ENCODE data around the gene SLC38A10. TPM values are rescaled to one million over a fixed set of nuclear protein-coding genes. Genes with fewer than 3 reads are reported as not detected.
"Not testable (repeated sequence)": the region's sequence is repeated elsewhere in the genome, so short reads cannot be mapped to it uniquely, and the experiment has no call there.

SLC38A10 gene
- polyA plus RNA-seq, 1 experiment, result 29.3 TPM

DNA sequence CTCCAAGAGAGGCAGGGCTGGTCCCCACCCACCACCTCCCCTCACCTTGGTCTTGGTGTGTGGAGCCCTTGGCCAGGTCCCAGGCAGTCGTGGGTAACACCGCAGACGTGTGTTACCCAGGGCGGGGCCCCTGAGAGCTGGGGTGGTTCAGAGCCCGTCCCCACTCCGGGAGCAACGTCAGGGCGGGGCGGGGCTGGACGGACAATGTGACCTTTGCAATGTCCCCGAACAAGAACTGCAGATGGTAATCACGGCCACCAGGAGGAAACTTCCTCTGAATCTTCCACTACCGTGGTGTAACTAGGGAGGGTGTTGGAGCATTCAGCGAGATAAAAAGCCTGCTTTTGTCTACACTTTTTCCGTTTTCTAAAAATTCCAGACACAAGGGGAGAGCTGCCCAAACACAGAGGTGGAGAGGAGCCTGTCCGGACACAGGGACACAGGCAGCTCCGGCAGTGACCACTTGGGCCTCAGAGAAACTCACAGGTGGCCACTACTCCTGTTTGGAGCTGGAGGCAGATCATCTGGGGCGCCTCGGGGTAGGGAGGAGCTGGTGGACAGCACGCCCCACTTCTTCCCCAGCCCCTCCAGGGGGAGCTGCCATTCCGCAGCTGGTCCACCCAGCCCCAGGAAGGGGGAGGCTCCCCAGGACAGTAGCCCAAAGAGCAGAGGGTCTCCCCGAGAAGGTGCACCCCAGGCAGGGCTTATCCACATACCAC lies 14.2 kb upstream of the SLC38A10 start:
- ChIA-PET POLR2A (interaction anchor here (0.6 to 0.8 kb wide), 2 partner anchors 86 to 201 kb away, joined by 4 to 5 read pairs; partner anchors contain the start of gene BAHCC1), CTCF (interaction anchor here (0.6 to 1.4 kb wide), 7 partner anchors 11 to 187 kb away, joined by 3 to 12 read pairs (median 3); no protein-coding TSS in a partner anchor)
- H3K9me3 ChIP-seq (ENCODE audit: control insufficient read depth, insufficient read depth, low read length), result no peaks in the 10 kb centered on the region; the same call in 1 of the 2 replicates
- no peak overlapping the region for H3K27ac ChIP-seq (ENCODE audit: low read depth, low read length)
- TF ChIP-seq CTCF (IDR thresholded peaks at IDR 0.05; ENCODE audit: low read depth, low read length), result peak; percentile 54
- no peak overlapping the region for H3K4me3 ChIP-seq (ENCODE audit: low read depth, low read length)
- H3K27me3 ChIP-seq (ENCODE audit: control insufficient read depth, insufficient read depth, low read length), result peaks cover 17% of the 10 kb centered on the region
- DNase-seq (ENCODE audit: low read depth, low spot score), result no peak

- ChIA-PET CTCF (interaction anchor here (1.0 kb wide), 1 partner anchor 188 kb away, joined by 3 read pairs; no protein-coding TSS in a partner anchor), POLR2A (interaction anchor here (0.6 kb wide), 1 partner anchor 202 kb away, joined by 5 read pairs; no protein-coding TSS in a partner anchor)
- H3K4me3 ChIP-seq (ENCODE audit: low read depth, low read length); DNase-seq (ENCODE audit: low read depth, low spot score); H3K9me3 ChIP-seq (ENCODE audit: control insufficient read depth, insufficient read depth, low read length); H3K27ac ChIP-seq (ENCODE audit: low read depth, low read length): not testable (repeated sequence)
- H3K27me3 ChIP-seq (ENCODE audit: control insufficient read depth, insufficient read depth, low read length), result peaks cover 12% of the 10 kb centered on the region
Measured at GRCh38 chr17:81308784-81309139, 13.7 kb upstream of the SLC38A10 start.

- ChIA-PET POLR2A (no interaction called here), CTCF (no interaction called here)
- Histone ChIP-seq H3K27me3 (ENCODE audit: control insufficient read depth, insufficient read depth, low read length) (peaks cover 7% of the 10 kb centered on the region), H3K27ac (ENCODE audit: low read depth, low read length) (no peak overlapping the region), H3K4me3 (ENCODE audit: low read depth, low read length) (no peak overlapping the region), H3K9me3 (ENCODE audit: control insufficient read depth, insufficient read depth, low read length) (no peaks in the 10 kb centered on the region; the same call in 1 of the 2 replicates)
- TF ChIP-seq CTCF (IDR thresholded peaks at IDR 0.05; ENCODE audit: low read depth, low read length), result no peak
- DNase-seq (ENCODE audit: low read depth, low spot score), result no peak
Measured at GRCh38 chr17:81307636-81308560, 12.8 kb upstream of the SLC38A10 start.

DNA sequence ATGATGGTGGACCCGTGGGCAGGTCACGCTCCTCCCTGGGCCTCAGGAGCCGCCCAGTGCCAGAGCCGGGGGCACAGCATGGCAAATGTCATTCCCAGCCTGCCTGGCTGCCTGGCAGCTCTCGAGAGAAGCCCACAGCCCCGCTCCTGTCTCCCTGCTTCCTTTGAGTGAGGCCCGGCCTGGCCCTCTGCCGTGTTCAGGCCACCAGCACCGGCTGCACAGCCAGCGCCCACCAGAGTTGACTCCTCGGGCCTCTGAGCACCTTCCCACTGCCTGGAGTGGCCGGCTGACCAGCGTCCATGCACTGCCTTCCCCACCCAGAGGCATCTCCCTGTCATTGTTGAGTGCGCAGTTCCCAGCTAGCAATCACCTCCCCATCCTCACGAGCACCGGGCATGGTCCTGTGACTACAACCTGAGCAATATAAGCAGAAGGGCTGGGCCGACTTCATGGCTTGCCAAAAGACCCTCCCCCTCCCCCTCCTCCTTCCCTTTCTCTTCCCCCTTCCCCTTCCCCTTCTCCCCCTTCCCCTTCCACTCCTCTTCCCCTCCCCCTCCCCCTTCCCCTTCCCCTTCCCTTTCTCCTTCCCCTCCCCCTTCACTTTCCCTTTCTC lies 11.9 kb upstream of the SLC38A10 start:
- POLR2A ChIA-PET, result no interaction called here
- Histone ChIP-seq H3K27ac (ENCODE audit: low read depth, low read length) (no peak overlapping the region), H3K4me3 (ENCODE audit: low read depth, low read length) (no peak overlapping the region), H3K27me3 (ENCODE audit: control insufficient read depth, insufficient read depth, low read length) (peaks cover 2% of the 10 kb centered on the region), H3K9me3 (ENCODE audit: control insufficient read depth, insufficient read depth, low read length) (no peaks in the 10 kb centered on the region; the same call in 1 of the 2 replicates)
- TF ChIP-seq CTCF (IDR thresholded peaks at IDR 0.05; ENCODE audit: low read depth, low read length), result no peak
- CTCF ChIA-PET, result no interaction called here
- no peak for DNase-seq (ENCODE audit: low read depth, low spot score)

- Histone ChIP-seq H3K9me3 (ENCODE audit: control insufficient read depth, insufficient read depth, low read length) (no peaks in the 10 kb centered on the region; the same call in 1 of the 2 replicates), H3K27me3 (ENCODE audit: control insufficient read depth, insufficient read depth, low read length) (peaks cover 2% of the 10 kb centered on the region), H3K27ac (ENCODE audit: low read depth, low read length) (no peak overlapping the region), H3K4me3 (ENCODE audit: low read depth, low read length) (no peak overlapping the region)
- POLR2A ChIA-PET, result no interaction called here
- TF ChIP-seq CTCF (IDR thresholded peaks at IDR 0.05; ENCODE audit: low read depth, low read length), result no peak
- DNase-seq (ENCODE audit: low read depth, low spot score), result no peak
- CTCF ChIA-PET, result no interaction called here
Measured at GRCh38 chr17:81306491-81306890, 11.4 kb upstream of the SLC38A10 start.
